Adipose tissue (tissue), 3 donors: Measurements from ENCODE around the gene AP4M1. TPM values are rescaled to one million over a fixed set of nuclear protein-coding genes. Genes with fewer than 3 reads are reported as not detected.

Source experiments
- H3K27ac ChIP-seq: one replicate; pipeline ENCODE4 v1.5.1; 2013; ENCODE audit warnings: low read depth, low read length
- WGBS, 3 donors: extraction: QIAGEN DNeasy Blood & Tissue Kit; methylation state at CpG; one replicate each; pipeline ENCODE4 v1.1.7; 2013; 5-methylcytosine and 5-hydroxymethylcytosine counted together
- polyA plus RNA-seq, 3 donors: library from polyadenylated mRNA; stranded (reverse); fragments of 200-250 nt; gene quantifications; one replicate each; pipeline ENCODE4 v1.2.3, GENCODE V29; 2013
- donor health status: healthy with polysubstance abuse.
- donor health status: Bipolar disorder and iron deficiency.
- donor health status: healthy.

Gene AP4M1
- 10 to 100 TPM; 12.2 to 15.5 (median 13.5) TPM for polyA plus RNA-seq

- WGBS, 3 donors, result 0 to 1% (median 0%) methylated on average over 77 to 80 of the region's 80 CpGs
- H3K27ac ChIP-seq, result peak within 1 kb of the TSS; percentile 25
Observed at GRCh38 chr7:100101016-100101862, at the start of gene AP4M1, which contains the start of gene MCM7. AP4M1 (plus strand) TSS chr7:100101643; CDS start chr7:100101715, 72 bp downstream. MCM7 (minus strand) TSS chr7:100101397; CDS start chr7:100101294, 103 bp downstream.

GRCh38 chr7:100053215-100053614, 48.2 kb upstream of the AP4M1 start:
- no peak overlapping the region for H3K27ac ChIP-seq

GRCh38 chr7:100057006-100057405, 44.4 kb upstream of the AP4M1 start:
- no peak overlapping the region for H3K27ac ChIP-seq
- WGBS, 3 donors, result 95 to 96% (median 95%) methylated on average over 10 of the region's 10 CpGs

More at GRCh38 chr7:100053215-100053614, 48.2 kb upstream of the AP4M1 start:
- WGBS, 3 donors, result 20 to 59% (median 38%) methylated on average over 3 of the region's 3 CpGs

- H3K27ac ChIP-seq, result no peak overlapping the region
- 82 to 85% (median 83%) methylated on average over 5 of the region's 5 CpGs for WGBS, 3 donors
Observed at GRCh38 chr7:100059251-100059739, 42.1 kb upstream of the AP4M1 start.

GRCh38 chr7:100061518-100062193, 39.8 kb upstream of the AP4M1 start:
- 92 to 95% (median 94%) methylated on average over 11 of the region's 11 CpGs for WGBS, 3 donors
- no peak overlapping the region for H3K27ac ChIP-seq

- WGBS, 3 donors, result 94 to 98% (median 94%) methylated on average over 4 of the region's 4 CpGs
- H3K27ac ChIP-seq, result no peak overlapping the region
Observed at GRCh38 chr7:100063376-100063775, 38.1 kb upstream of the AP4M1 start.

GRCh38 chr7:100064162-100064561, 37.3 kb upstream of the AP4M1 start:
- H3K27ac ChIP-seq, result no peak overlapping the region
- WGBS, 3 donors, result 81 to 89% (median 87%) methylated on average over 9 of the region's 9 CpGs

- WGBS, 3 donors, result 40 to 65% (median 41%) methylated on average over 8 of the region's 8 CpGs
- H3K27ac ChIP-seq, result no peak overlapping the region
Observed at GRCh38 chr7:100065452-100066186, 35.8 kb upstream of the AP4M1 start.

- H3K27ac ChIP-seq, result no peak overlapping the region
- WGBS, 3 donors, result 88 to 94% (median 91%) methylated on average over 7 of the region's 7 CpGs
Observed at GRCh38 chr7:100066953-100067352, 34.5 kb upstream of the AP4M1 start.

- 96 to 98% (median 97%) methylated on average over 5 of the region's 5 CpGs for WGBS, 3 donors
- no peak overlapping the region for H3K27ac ChIP-seq
Observed at GRCh38 chr7:100069991-100070390, 31.5 kb upstream of the AP4M1 start.

- 97 to 99% (median 98%) methylated on average over 11 of the region's 11 CpGs for WGBS, 3 donors
- H3K27ac ChIP-seq, result no peak overlapping the region
Observed at GRCh38 chr7:100071018-100071723, 30.3 kb upstream of the AP4M1 start.

GRCh38 chr7:100072462-100072861, 29.0 kb upstream of the AP4M1 start:
- 98 to 100% (median 98%) methylated on average over 10 of the region's 10 CpGs for WGBS, 3 donors
- H3K27ac ChIP-seq, result no peak overlapping the region

GRCh38 chr7:100074841-100075240, 26.6 kb upstream of the AP4M1 start:
- no peak overlapping the region for H3K27ac ChIP-seq
- 95 to 97% (median 96%) methylated on average over 7 of the region's 7 CpGs for WGBS, 3 donors

- 93 to 96% (median 93%) methylated on average over 6 of the region's 6 CpGs for whole genome bisulfite sequencing, 3 donors
- H3K27ac ChIP-seq, result no peak overlapping the region
Observed at GRCh38 chr7:100075418-100075817, 26.0 kb upstream of the AP4M1 start.

GRCh38 chr7:100077205-100077604, 24.2 kb upstream of the AP4M1 start:
- no peak overlapping the region for H3K27ac ChIP-seq
- WGBS, 3 donors, result 90 to 91% (median 90%) methylated on average over 4 of the region's 4 CpGs

- no peak overlapping the region for H3K27ac ChIP-seq
- 54 to 84% (median 83%) methylated on average over 7 of the region's 7 CpGs for WGBS, 3 donors
Observed at GRCh38 chr7:100079024-100079560, 22.4 kb upstream of the AP4M1 start.

GRCh38 chr7:100080907-100081534, 20.4 kb upstream of the AP4M1 start:
- 1% methylated on average over 34 of the region's 34 CpGs for WGBS, 3 donors
- H3K27ac ChIP-seq, result peak overlapping the region; percentile 38
